HG02759 (cell line): Measurements from ENCODE around the gene GPR4.

Experiments used
- ATAC-seq: cut with Tn5 transposase; IDR thresholded peaks from one replicate; pipeline ENCODE4 v1.9.1; 2021; ENCODE audit warnings: mild to moderate bottlenecking, moderate library complexity; ENCODE audit not compliant: unreplicated experiment

Gene GPR4

GRCh38 chr19:45590300-45591003 is 11.6 kb downstream of the GPR4 start:
- ATAC-seq = no peak

GRCh38 chr19:45589768-45590167 is 12.2 kb downstream of the GPR4 start:
- no peak for ATAC-seq

GRCh38 chr19:45587873-45588272 is 14.1 kb downstream of the GPR4 start:
- ATAC-seq = no peak

GRCh38 chr19:45585158-45585577 is 16.8 kb downstream of the GPR4 start:
- ATAC-seq = no peak

- ATAC-seq = peak; percentile 85
Observed at GRCh38 chr19:45584332-45585157, 17.5 kb downstream of the GPR4 start, which contains the start of gene OPA3. OPA3 (minus strand) TSS chr19:45584802; CDS start chr19:45584764, 38 bp downstream.

- no peak for ATAC-seq
Observed at GRCh38 chr19:45581576-45581975, 20.4 kb downstream of the GPR4 start.

- ATAC-seq = no peak
Observed at GRCh38 chr19:45578861-45579260, 23.2 kb downstream of the GPR4 start.

- ATAC-seq = no peak
Observed at GRCh38 chr19:45577111-45577905, 24.7 kb downstream of the GPR4 start.

- no peak for ATAC-seq
Observed at GRCh38 chr19:45576682-45577081, 25.3 kb downstream of the GPR4 start.

- no peak for ATAC-seq
Observed at GRCh38 chr19:45575216-45575615, 26.8 kb downstream of the GPR4 start.

GRCh38 chr19:45574526-45574925 is 27.5 kb downstream of the GPR4 start:
- ATAC-seq = no peak

- no peak for ATAC-seq
Observed at GRCh38 chr19:45571457-45572220, 30.4 kb downstream of the GPR4 start.

- no peak for ATAC-seq
Observed at GRCh38 chr19:45569619-45570421, 32.2 kb downstream of the GPR4 start.

GRCh38 chr19:45568732-45569131 is 33.3 kb downstream of the GPR4 start:
- ATAC-seq = no peak

GRCh38 chr19:45567609-45568008 is 34.4 kb downstream of the GPR4 start:
- no peak for ATAC-seq

GRCh38 chr19:45564131-45564780 is 37.8 kb downstream of the GPR4 start:
- no peak for ATAC-seq

- no peak for ATAC-seq
Observed at GRCh38 chr19:45560686-45561085, 41.3 kb downstream of the GPR4 start.

- ATAC-seq = no peak
Observed at GRCh38 chr19:45560038-45560437, 42.0 kb downstream of the GPR4 start.

GRCh38 chr19:45558399-45558878 is 43.6 kb downstream of the GPR4 start:
- peak; percentile 53 for ATAC-seq
